Esophagus (tissue), 2 donors: ENCODE data around the gene CD300LG. TPM values are rescaled to one million over a fixed set of nuclear protein-coding genes. Genes with fewer than 3 reads are reported as not detected.

Experiments
- H3K27ac ChIP-seq, 2 donors: one replicate each; pipeline ENCODE4 v1.5.1; 2013; ENCODE audit warnings: low read depth in 2 of 2, mild to moderate bottlenecking in 2 of 2, inconsistent platforms in 1 of 2, low read length in 1 of 2, moderate library complexity in 1 of 2
- H3K27me3 ChIP-seq, 2 donors: one replicate each; pipeline ENCODE4 v1.6.1; 2013; ENCODE audit warnings: low read length in 2 of 2, control low read depth in 1 of 2, mild to moderate bottlenecking in 1 of 2; ENCODE audit not compliant: insufficient read depth in 2 of 2, control insufficient read depth in 1 of 2
- H3K36me3 ChIP-seq, 2 donors: one replicate each; pipeline ENCODE4 v1.6.1; 2013; ENCODE audit warnings: low read length in 1 of 2; ENCODE audit not compliant: control insufficient read depth in 2 of 2, insufficient read depth in 2 of 2
- H3K4me1 ChIP-seq, 2 donors: one replicate each; pipeline ENCODE4 v1.6.1; 2013; ENCODE audit warnings: low read length in 1 of 2; ENCODE audit not compliant: control insufficient read depth in 2 of 2, insufficient read depth in 2 of 2
- H3K4me3 ChIP-seq, 2 donors: one replicate each; pipeline ENCODE4 v1.5.1; 2013; ENCODE audit warnings: low read length in 2 of 2, mild to moderate bottlenecking in 2 of 2, low read depth in 1 of 2, moderate library complexity in 1 of 2
- H3K9me3 ChIP-seq, 2 donors: one replicate each; pipeline ENCODE4 v1.6.1; 2013; ENCODE audit warnings: mild to moderate bottlenecking in 2 of 2, low read depth in 1 of 2, low read length in 1 of 2, moderate library complexity in 1 of 2; ENCODE audit not compliant: control insufficient read depth in 2 of 2, insufficient read depth in 1 of 2
- WGBS, 2 donors: extraction: QIAGEN DNeasy Blood & Tissue Kit; methylation state at CpG; one replicate each; pipeline ENCODE4 v1.1.7; 2013; 5-methylcytosine and 5-hydroxymethylcytosine counted together
- polyA plus RNA-seq, 2 donors: library from polyadenylated mRNA; stranded (reverse); fragments of 200-250 nt; gene quantifications; one replicate each; pipeline ENCODE4 v1.2.3, GENCODE V29; 2013
- donor health status: healthy with polysubstance abuse.
- donor health status: Bipolar disorder and iron deficiency.

CD300LG gene
- polyA plus RNA-seq, 2 donors: 0.47 to 0.48 TPM

GRCh38 chr17:43909537-43910231 lies 62.7 kb downstream of the CD300LG start:
- no peak overlapping the region for H3K27ac ChIP-seq
- H3K9me3 ChIP-seq: no peaks in the 10 kb centered on the region
- H3K36me3 ChIP-seq: no peaks in the 10 kb centered on the region
- H3K27me3 ChIP-seq: no peaks in the 10 kb centered on the region
- H3K4me3 ChIP-seq: no peak overlapping the region
- H3K4me1 ChIP-seq: peaks cover 2 to 9% of the 10 kb centered on the region in 2 donors
- 66 to 70% methylated on average over 7 of the region's 7 CpGs for WGBS, 2 donors

GRCh38 chr17:43911904-43912303 lies 64.9 kb downstream of the CD300LG start:
- Histone ChIP-seq H3K36me3 (no peaks in the 10 kb centered on the region), H3K27me3 (no peaks in the 10 kb centered on the region)

GRCh38 chr17:43912635-43913304 lies 65.8 kb downstream of the CD300LG start:
- H3K27ac ChIP-seq: no peak overlapping the region
- H3K27me3 ChIP-seq: no peaks in the 10 kb centered on the region
- H3K9me3 ChIP-seq: no peaks in the 10 kb centered on the region
- H3K4me1 ChIP-seq: peaks cover 0 to 2% of the 10 kb centered on the region in 2 donors
- H3K4me3 ChIP-seq: no peak overlapping the region
- 52 to 73% methylated on average over 4 of the region's 4 CpGs for WGBS, 2 donors
- no peaks in the 10 kb centered on the region for H3K36me3 ChIP-seq

More at GRCh38 chr17:43911904-43912303, 64.9 kb downstream of the CD300LG start:
- Histone ChIP-seq H3K4me3 (no peak overlapping the region), H3K9me3 (no peaks in the 10 kb centered on the region), H3K4me1 (peaks cover 2 to 3% of the 10 kb centered on the region in 2 donors), H3K27ac (no peak overlapping the region)
- WGBS, 2 donors: 50 to 60% methylated on average over 8 of the region's 8 CpGs

Other genes starting within 250 kb of the CD300LG start
- 1 to 10 TPM; 1.8 to 2.7 TPM for gene MEOX1, start 185.3 kb upstream of the CD300LG start, polyA plus RNA-seq
- not detected for gene SOST, start 88.4 kb upstream of the CD300LG start, polyA plus RNA-seq
- 10 to 100 TPM; 29.4 to 56.8 TPM for gene DUSP3, start 68.2 kb upstream of the CD300LG start, polyA plus RNA-seq
- under 1 TPM in 1 of 2 donors, not detected in 1; 0.01 TPM for gene CFAP97D1, start 66.7 kb upstream of the CD300LG start, polyA plus RNA-seq
- gene MPP3, start 14.0 kb upstream of the CD300LG start, polyA plus RNA-seq: 1 to 10 TPM; 5.6 to 9.6 TPM
- under 1 TPM; 0.39 to 0.72 TPM for gene MPP2, start 60.4 kb downstream of the CD300LG start, polyA plus RNA-seq
- not detected for gene PPY, start 95.3 kb downstream of the CD300LG start, polyA plus RNA-seq
- gene PYY, start 106.8 kb downstream of the CD300LG start, polyA plus RNA-seq: not detected
- gene NAGS, start 157.4 kb downstream of the CD300LG start, polyA plus RNA-seq: 1 to 10 TPM in 1 of 2 donors, under 1 TPM in 1; 0.67 to 1.9 TPM
- 10 to 100 TPM; 12.9 to 26.5 TPM for gene TMEM101, start 167.8 kb downstream of the CD300LG start, polyA plus RNA-seq
- 10 to 100 TPM; 25.4 to 46.9 TPM for gene LSM12, start 219.5 kb downstream of the CD300LG start, polyA plus RNA-seq
- 10 to 100 TPM; 36.3 to 43.5 TPM for gene G6PC3, start 223.6 kb downstream of the CD300LG start, polyA plus RNA-seq